Adrenal gland (tissue), 5 donors: ENCODE results near the gene CDYL2.

Experiments
- POLR2A ChIP-seq, 2 donors: fragments of 450-650 bp; IDR thresholded peaks; one replicate each; pipeline ENCODE4 v1.6.1; 2017; ENCODE audit warnings: antibody characterized with exemption in 2 of 2, mild to moderate bottlenecking in 2 of 2, moderate library complexity in 1 of 2
- TF ChIP-seq, protein P1 (sequence below), 6 experiments: fragments of 450-650 bp in 4 of 6; fragments of 200-600 bp in 2 of 6; sonication (generic) in 1 of 6; IDR thresholded peaks; 1 replicate in 5 of 6; 2 replicates in 1 of 6; pipeline versions ENCODE4 v1.5.1 to v1.8.0; 2016 to 2021; ENCODE audit warnings: antibody characterized with exemption in 6 of 6, mild to moderate bottlenecking in 2 of 6, moderate library complexity in 1 of 6
- donor health status: DM: no; HTN: no; CAD: no.

DNA sequence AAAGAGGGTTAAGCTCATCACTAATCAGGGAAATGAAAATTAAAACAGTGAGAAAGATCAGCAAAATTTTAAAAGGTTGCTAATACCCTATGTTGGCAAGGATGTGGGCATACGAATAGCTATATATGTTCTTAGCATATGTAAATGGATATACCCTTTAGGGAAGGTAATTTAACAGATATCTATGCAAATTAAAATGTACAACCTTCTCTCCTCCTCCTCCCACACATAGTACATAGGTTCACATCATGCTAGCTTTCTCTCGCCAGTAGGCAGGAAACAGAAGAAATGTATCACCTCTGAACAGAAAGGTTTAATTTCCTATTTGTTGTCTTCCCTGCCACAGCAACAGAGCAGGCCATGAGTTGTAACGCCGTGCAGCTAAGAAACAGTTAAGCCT, 103.8 kb downstream of the CDYL2 start:
- TF ChIP-seq, protein P1, sequence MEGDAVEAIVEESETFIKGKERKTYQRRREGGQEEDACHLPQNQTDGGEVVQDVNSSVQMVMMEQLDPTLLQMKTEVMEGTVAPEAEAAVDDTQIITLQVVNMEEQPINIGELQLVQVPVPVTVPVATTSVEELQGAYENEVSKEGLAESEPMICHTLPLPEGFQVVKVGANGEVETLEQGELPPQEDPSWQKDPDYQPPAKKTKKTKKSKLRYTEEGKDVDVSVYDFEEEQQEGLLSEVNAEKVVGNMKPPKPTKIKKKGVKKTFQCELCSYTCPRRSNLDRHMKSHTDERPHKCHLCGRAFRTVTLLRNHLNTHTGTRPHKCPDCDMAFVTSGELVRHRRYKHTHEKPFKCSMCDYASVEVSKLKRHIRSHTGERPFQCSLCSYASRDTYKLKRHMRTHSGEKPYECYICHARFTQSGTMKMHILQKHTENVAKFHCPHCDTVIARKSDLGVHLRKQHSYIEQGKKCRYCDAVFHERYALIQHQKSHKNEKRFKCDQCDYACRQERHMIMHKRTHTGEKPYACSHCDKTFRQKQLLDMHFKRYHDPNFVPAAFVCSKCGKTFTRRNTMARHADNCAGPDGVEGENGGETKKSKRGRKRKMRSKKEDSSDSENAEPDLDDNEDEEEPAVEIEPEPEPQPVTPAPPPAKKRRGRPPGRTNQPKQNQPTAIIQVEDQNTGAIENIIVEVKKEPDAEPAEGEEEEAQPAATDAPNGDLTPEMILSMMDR (IDR thresholded peaks at IDR 0.05): no peak
- TF ChIP-seq POLR2A (IDR thresholded peaks at IDR 0.05): no peak
